Calu3 (cell line): ENCODE data around the gene PPP1R14D. TPM values are rescaled to one million over a fixed set of nuclear protein-coding genes. Genes with fewer than 3 reads are reported as not detected.

ENCODE experiments used
- BruUV-seq: library from RNA; stranded (reverse); fragments of 400-500 nt; replicated peaks from 2 replicates; lab custom pipeline; 2021; lab: Mats Ljungman, UMichigan
- CTCF ChIA-PET: fragments of 300-600 bp; sonication (Branson Sonifier 250); formaldehyde crosslinking; loops from one replicate; lab custom pipeline; 2022; ENCODE audit warnings: antibody characterized with exemption; lab: Charles Lee
- DNase-seq: peaks from one replicate; pipeline ENCODE4 v3.0.0; 2022
- H3K27ac Mint-ChIP-seq: one replicate; pipeline ENCODE4 v1.8.0; 2022; ENCODE audit warnings: mixed read lengths; ENCODE audit not compliant: unreplicated experiment
- H3K27me3 Mint-ChIP-seq: one replicate; pipeline ENCODE4 v1.8.0; 2022; ENCODE audit warnings: mixed read lengths; ENCODE audit not compliant: unreplicated experiment
- H3K36me3 Mint-ChIP-seq: one replicate; pipeline ENCODE4 v1.8.0; 2022; ENCODE audit warnings: mild to moderate bottlenecking, moderate library complexity, mixed read lengths; ENCODE audit not compliant: insufficient read depth, unreplicated experiment
- H3K4me1 Mint-ChIP-seq: one replicate; pipeline ENCODE4 v1.8.0; 2022; ENCODE audit warnings: mild to moderate bottlenecking, low read depth, mixed read lengths; ENCODE audit not compliant: unreplicated experiment
- H3K4me3 Mint-ChIP-seq: one replicate; pipeline ENCODE4 v1.8.0; 2022; ENCODE audit warnings: mild to moderate bottlenecking, low read depth, moderate library complexity, mixed read lengths; ENCODE audit not compliant: unreplicated experiment
- H3K9me3 Mint-ChIP-seq: one replicate; pipeline ENCODE4 v1.8.0; 2022; ENCODE audit warnings: low read depth, mixed read lengths; ENCODE audit not compliant: unreplicated experiment
- CTCF ChIP-seq: fragments of 200-600 bp; IDR thresholded peaks from one replicate; pipeline ENCODE4 v1.8.0; 2022; ENCODE audit warnings: antibody characterized with exemption; ENCODE audit not compliant: unreplicated experiment
- intact Hi-C: fragments of 100-400 bp; cut with micrococcal nuclease; formaldehyde crosslinking; loops from one replicate; pipeline ENCODE4 v1.10.0; 2022; ENCODE audit not compliant: unreplicated experiment
- total RNA-seq: library from RNA; stranded (reverse); gene quantifications from 2 replicates; pipeline ENCODE4 v1.2.3, GENCODE V29; 2022

Gene PPP1R14D
- total RNA-seq, 1 experiment from 2014 or later, result 1.7 TPM

- no TSS peak for BruUV-seq
- intact Hi-C loops, result loop anchor here (1.0 kb wide), 1 partner anchor 33 kb away; no protein-coding TSS in a partner anchor
- Mint-ChIP-seq H3K36me3 (peaks cover 27% of the 10 kb centered on the region), H3K27ac (peak overlapping the region; percentile 63), H3K27me3 (no peaks in the 10 kb centered on the region), H3K4me3 (no peak overlapping the region), H3K9me3 (no peaks in the 10 kb centered on the region), H3K4me1 (peaks cover 17% of the 10 kb centered on the region)
- peak; percentile 89 for DNase-seq
- CTCF ChIA-PET, result interaction anchor here (0.5 to 5.8 kb wide), 8 partner anchors 13 to 319 kb away, joined by 3 to 95 read pairs (median 14); partner anchors contain the start of genes RHOV and VPS18
- TF ChIP-seq CTCF, result peak; percentile 48
These were observed 30.8 kb upstream of the PPP1R14D start for GRCh38 chr15:40859206-40859851.

GRCh38 chr15:40858706-40859105 is 30.2 kb upstream of the PPP1R14D start:
- no peak for DNase-seq
- intact Hi-C loops, result loop anchor here (1.0 kb wide), 1 partner anchor 34 kb away; no protein-coding TSS in a partner anchor
- no peak overlapping the region for H3K4me3 Mint-ChIP-seq
- no peak for TF ChIP-seq CTCF
- no peaks in the 10 kb centered on the region for H3K27me3 Mint-ChIP-seq
- peaks cover 23% of the 10 kb centered on the region for H3K36me3 Mint-ChIP-seq
- CTCF ChIA-PET, result interaction anchor here (0.6 to 5.8 kb wide), 9 partner anchors 11 to 112 kb away, joined by 3 to 95 read pairs (median 9); partner anchors contain the start of genes RHOV, SPINT1 and VPS18
- BruUV-seq, result no TSS peak
- H3K9me3 Mint-ChIP-seq, result no peaks in the 10 kb centered on the region
- H3K4me1 Mint-ChIP-seq, result peaks cover 17% of the 10 kb centered on the region
- H3K27ac Mint-ChIP-seq, result no peak overlapping the region

GRCh38 chr15:40857601-40858341 is 29.3 kb upstream of the PPP1R14D start:
- no TSS peak for BruUV-seq
- no peaks in the 10 kb centered on the region for H3K27me3 Mint-ChIP-seq
- TF ChIP-seq CTCF, result peak; percentile 63
- H3K4me3 Mint-ChIP-seq, result no peak overlapping the region
- DNase-seq, result peak; percentile 90
- intact Hi-C loops, result no loop called here
- no peaks in the 10 kb centered on the region for H3K9me3 Mint-ChIP-seq
- H3K4me1 Mint-ChIP-seq, result peaks cover 12% of the 10 kb centered on the region
- CTCF ChIA-PET, result interaction anchor here (0.7 to 5.8 kb wide), 10 partner anchors 10 to 111 kb away, joined by 3 to 95 read pairs (median 8); partner anchors contain the start of genes DLL4, DNAJC17, RHOV and SPINT1
- peak overlapping the region; percentile 44 for H3K27ac Mint-ChIP-seq
- H3K36me3 Mint-ChIP-seq, result peaks cover 23% of the 10 kb centered on the region

- TF ChIP-seq CTCF, result no peak
- intact Hi-C loops, result no loop called here
- no peak overlapping the region for H3K4me3 Mint-ChIP-seq
- BruUV-seq, result no TSS peak
- peaks cover 15% of the 10 kb centered on the region for H3K4me1 Mint-ChIP-seq
- no peak for DNase-seq
- H3K9me3 Mint-ChIP-seq, result no peaks in the 10 kb centered on the region
- CTCF ChIA-PET, result interaction anchor here (1.0 to 5.8 kb wide), 7 partner anchors 9 to 110 kb away, joined by 4 to 95 read pairs (median 22); partner anchors contain the start of genes DNAJC17, RHOV, VPS18 and ZFYVE19
- no peak overlapping the region for H3K27ac Mint-ChIP-seq
- H3K27me3 Mint-ChIP-seq, result no peaks in the 10 kb centered on the region
- peaks cover 23% of the 10 kb centered on the region for H3K36me3 Mint-ChIP-seq
These were observed 28.2 kb upstream of the PPP1R14D start for GRCh38 chr15:40856746-40857145.
